Glomerular visceral epithelial cell (primary cell): ENCODE measurements around the gene NOS1AP.
"Not testable (repeated sequence)": the region's sequence is repeated elsewhere in the genome, so short reads cannot be mapped to it uniquely, and the experiment has no call there.

Source experiments
- DNase-seq: peaks from one replicate; pipeline ENCODE4 v3.0.0-alpha.2; 2016; ENCODE audit errors: extremely low spot score

Gene NOS1AP

GRCh38 chr1:162192763-162193162, 123.3 kb downstream of the NOS1AP start:
- DNase-seq = no peak

GRCh38 chr1:162193221-162193620, 123.7 kb downstream of the NOS1AP start:
- no peak for DNase-seq

- DNase-seq = no peak
Measured at GRCh38 chr1:162193815-162194214, 124.3 kb downstream of the NOS1AP start.

- DNase-seq = no peak
Measured at GRCh38 chr1:162195567-162195966, 126.1 kb downstream of the NOS1AP start.

- DNase-seq = no peak
Measured at GRCh38 chr1:162196387-162196786, 126.9 kb downstream of the NOS1AP start.

- no peak for DNase-seq
Measured at GRCh38 chr1:162197041-162197531, 127.6 kb downstream of the NOS1AP start.

GRCh38 chr1:162197615-162198421, 128.3 kb downstream of the NOS1AP start:
- DNase-seq = no peak

GRCh38 chr1:162200096-162200847, 130.8 kb downstream of the NOS1AP start:
- DNase-seq = no peak

- DNase-seq = not testable (repeated sequence)
Measured at GRCh38 chr1:162201062-162201461, 131.6 kb downstream of the NOS1AP start.

GRCh38 chr1:162204129-162204822, 134.8 kb downstream of the NOS1AP start:
- DNase-seq = no peak

GRCh38 chr1:162204823-162205155, 135.3 kb downstream of the NOS1AP start:
- no peak for DNase-seq

GRCh38 chr1:162206300-162206699, 136.8 kb downstream of the NOS1AP start:
- DNase-seq = no peak

GRCh38 chr1:162206749-162207635, 137.5 kb downstream of the NOS1AP start:
- DNase-seq = no peak

- no peak for DNase-seq
Measured at GRCh38 chr1:162207862-162208261, 138.4 kb downstream of the NOS1AP start.

- DNase-seq = no peak
Measured at GRCh38 chr1:162210196-162210595, 140.7 kb downstream of the NOS1AP start.

GRCh38 chr1:162212713-162213112, 143.2 kb downstream of the NOS1AP start:
- DNase-seq = no peak

- no peak for DNase-seq
Measured at GRCh38 chr1:162213281-162213912, 143.9 kb downstream of the NOS1AP start.

- no peak for DNase-seq
Measured at GRCh38 chr1:162214202-162214601, 144.7 kb downstream of the NOS1AP start.

- no peak for DNase-seq
Measured at GRCh38 chr1:162215902-162216301, 146.4 kb downstream of the NOS1AP start.

GRCh38 chr1:162216604-162217003, 147.1 kb downstream of the NOS1AP start:
- no peak for DNase-seq

GRCh38 chr1:162217706-162218105, 148.2 kb downstream of the NOS1AP start:
- no peak for DNase-seq
